ENCODE data around the gene LRRC59. TPM values are rescaled to one million over a fixed set of nuclear protein-coding genes. Genes with fewer than 3 reads are reported as not detected.

Gene LRRC59
- total RNA-seq, 2 donors from 2014 or later = 55.6 to 96.4 TPM

DNA sequence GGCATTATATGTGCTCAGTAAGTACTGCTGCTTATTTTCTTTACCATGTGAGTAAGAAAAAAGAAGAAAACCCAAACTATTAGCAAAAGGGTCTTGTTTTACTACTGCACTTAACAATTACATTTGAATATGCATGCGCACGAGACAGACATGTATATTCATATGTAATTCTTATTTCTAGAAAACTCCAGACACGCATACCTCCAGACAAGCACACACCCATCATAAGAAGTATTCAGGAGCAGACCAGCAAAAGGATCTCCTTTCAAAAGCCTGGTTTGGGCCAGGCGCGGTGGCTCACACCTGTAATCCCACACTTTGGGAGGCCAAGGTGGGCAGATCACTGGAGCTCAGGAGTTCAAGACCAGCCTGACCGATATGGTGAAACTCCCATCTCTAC, 7.8 kb downstream of the LRRC59 start:
- Histone ChIP-seq H3K36me3 (peaks cover 84% of the 10 kb centered on the region), H3K27ac (no peak overlapping the region), H3K4me1 (ENCODE audit: control insufficient read depth in 1 of 2, low read depth in 2 of 2) (peaks cover 0 to 3% of the 10 kb centered on the region in 2 donors), H3K4me3 (no peak overlapping the region), H3K27me3 (replicated peaks; ENCODE audit: insufficient read depth) (no peaks in the 10 kb centered on the region), H3K9me3 (no peaks in the 10 kb centered on the region)
- DNase-seq (ENCODE audit: low spot score) (no peak), ATAC-seq (ENCODE audit: insufficient number of reproducible peaks, low FRiP score, low read depth) (no peak)
- TF ChIP-seq, protein P1, sequence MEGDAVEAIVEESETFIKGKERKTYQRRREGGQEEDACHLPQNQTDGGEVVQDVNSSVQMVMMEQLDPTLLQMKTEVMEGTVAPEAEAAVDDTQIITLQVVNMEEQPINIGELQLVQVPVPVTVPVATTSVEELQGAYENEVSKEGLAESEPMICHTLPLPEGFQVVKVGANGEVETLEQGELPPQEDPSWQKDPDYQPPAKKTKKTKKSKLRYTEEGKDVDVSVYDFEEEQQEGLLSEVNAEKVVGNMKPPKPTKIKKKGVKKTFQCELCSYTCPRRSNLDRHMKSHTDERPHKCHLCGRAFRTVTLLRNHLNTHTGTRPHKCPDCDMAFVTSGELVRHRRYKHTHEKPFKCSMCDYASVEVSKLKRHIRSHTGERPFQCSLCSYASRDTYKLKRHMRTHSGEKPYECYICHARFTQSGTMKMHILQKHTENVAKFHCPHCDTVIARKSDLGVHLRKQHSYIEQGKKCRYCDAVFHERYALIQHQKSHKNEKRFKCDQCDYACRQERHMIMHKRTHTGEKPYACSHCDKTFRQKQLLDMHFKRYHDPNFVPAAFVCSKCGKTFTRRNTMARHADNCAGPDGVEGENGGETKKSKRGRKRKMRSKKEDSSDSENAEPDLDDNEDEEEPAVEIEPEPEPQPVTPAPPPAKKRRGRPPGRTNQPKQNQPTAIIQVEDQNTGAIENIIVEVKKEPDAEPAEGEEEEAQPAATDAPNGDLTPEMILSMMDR (IDR thresholded peaks at IDR 0.05) = no peak

DNA sequence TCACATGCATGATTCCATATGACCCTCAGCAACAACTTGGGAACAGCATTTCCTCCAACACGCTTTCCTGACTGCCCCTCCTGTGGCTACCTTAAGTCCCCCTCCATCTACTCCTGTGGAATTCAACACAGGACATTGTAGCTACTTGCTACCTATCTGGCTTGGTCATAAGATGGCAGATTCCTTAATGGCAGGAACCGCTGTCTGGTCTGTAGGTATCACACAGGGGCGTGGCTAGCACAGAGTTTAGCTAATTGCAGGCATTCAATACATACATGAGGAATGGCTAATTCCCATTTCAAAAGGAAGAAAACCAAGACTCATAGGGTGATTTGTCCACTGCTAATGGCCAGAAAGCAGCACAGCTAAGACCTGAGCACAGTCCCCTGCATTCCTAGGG, 8.6 kb downstream of the LRRC59 start:
- ATAC-seq (ENCODE audit: insufficient number of reproducible peaks, low FRiP score, low read depth) (no peak), DNase-seq (ENCODE audit: low spot score) (no peak)
- Histone ChIP-seq H3K27ac (no peak overlapping the region), H3K27me3 (replicated peaks; ENCODE audit: insufficient read depth) (no peaks in the 10 kb centered on the region), H3K4me3 (no peak overlapping the region), H3K36me3 (peaks cover 84% of the 10 kb centered on the region), H3K4me1 (ENCODE audit: control insufficient read depth in 1 of 2, low read depth in 2 of 2) (no peaks in the 10 kb centered on the region), H3K9me3 (no peaks in the 10 kb centered on the region)
- TF ChIP-seq, protein P1 (IDR thresholded peaks at IDR 0.05) = no peak

DNA sequence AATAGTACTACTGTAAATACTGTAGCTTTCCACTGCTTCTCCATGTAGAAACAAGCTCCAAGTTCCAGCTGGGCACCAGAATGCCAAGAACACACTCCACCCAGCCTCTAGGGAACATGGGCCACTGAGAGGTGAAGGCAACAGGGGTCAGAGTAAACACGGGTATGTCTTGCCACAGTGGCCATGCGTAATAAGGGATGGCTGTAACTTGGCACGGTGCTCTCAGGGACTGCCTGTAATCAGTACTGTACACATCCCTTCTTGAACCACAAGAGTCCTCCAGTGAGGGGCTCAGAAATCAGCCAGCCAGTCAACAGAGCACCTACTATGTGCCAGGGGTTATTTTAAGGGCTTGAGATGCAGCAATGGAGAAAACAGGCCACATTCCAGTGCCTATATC, 10.8 kb downstream of the LRRC59 start:
- ATAC-seq (ENCODE audit: insufficient number of reproducible peaks, low FRiP score, low read depth) (no peak), DNase-seq (ENCODE audit: low spot score) (no peak)
- Histone ChIP-seq H3K36me3 (peaks cover 73% of the 10 kb centered on the region), H3K27me3 (replicated peaks; ENCODE audit: insufficient read depth) (no peaks in the 10 kb centered on the region), H3K4me1 (ENCODE audit: control insufficient read depth in 1 of 2, low read depth in 2 of 2) (no peaks in the 10 kb centered on the region), H3K9me3 (no peaks in the 10 kb centered on the region), H3K4me3 (no peak overlapping the region), H3K27ac (no peak overlapping the region)
- TF ChIP-seq, protein P1 (IDR thresholded peaks at IDR 0.05) = no peak

DNA sequence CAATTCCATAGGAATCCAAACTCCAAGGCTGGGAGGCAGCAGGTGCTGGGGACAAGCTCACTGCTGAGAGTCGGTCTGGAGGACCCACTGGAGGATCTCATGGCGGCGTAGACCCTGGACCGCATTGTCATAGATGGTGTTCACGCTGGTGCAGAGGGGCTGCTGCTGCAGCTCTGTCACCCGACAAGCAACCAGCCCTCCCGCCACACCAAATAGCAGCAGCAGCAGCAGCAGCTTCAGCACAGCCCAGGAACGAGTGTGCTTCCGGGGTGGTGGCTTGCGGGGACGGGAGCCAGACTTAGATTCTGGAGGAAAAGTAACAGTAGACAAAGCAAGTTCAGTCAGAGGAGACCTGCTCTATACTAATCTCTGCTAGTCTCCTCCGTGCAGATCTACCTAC, 14.4 kb downstream of the LRRC59 start:
- Histone ChIP-seq H3K4me3 (no peak overlapping the region), H3K9me3 (no peaks in the 10 kb centered on the region), H3K36me3 (peaks cover 55% of the 10 kb centered on the region), H3K27ac (no peak overlapping the region), H3K27me3 (replicated peaks; ENCODE audit: insufficient read depth) (no peaks in the 10 kb centered on the region), H3K4me1 (ENCODE audit: control insufficient read depth in 1 of 2, low read depth in 2 of 2) (no peaks in the 10 kb centered on the region)
- no peak for DNase-seq (ENCODE audit: low spot score)
- ATAC-seq (ENCODE audit: insufficient number of reproducible peaks, low FRiP score, low read depth) = no peak
- TF ChIP-seq, protein P1 (IDR thresholded peaks at IDR 0.05) = no peak

DNA sequence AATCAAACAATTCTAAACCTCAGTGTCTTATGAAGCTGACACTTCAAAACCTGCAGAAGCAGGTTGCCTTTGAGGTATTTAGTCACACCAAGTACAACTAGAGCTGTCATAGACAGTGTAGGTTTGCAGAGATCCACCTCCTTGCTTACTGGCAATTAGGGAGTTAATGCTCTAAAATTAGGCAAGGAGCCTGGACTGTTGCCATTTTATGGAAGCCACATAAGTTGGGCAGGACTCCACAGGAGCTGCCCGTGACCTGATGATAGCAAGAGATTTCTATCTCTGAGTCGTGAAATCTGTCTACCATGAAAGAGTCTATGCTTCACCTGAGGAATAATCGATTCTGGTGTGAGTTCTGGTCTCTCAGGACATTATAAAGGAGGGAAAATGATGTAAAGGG, 15.4 kb downstream of the LRRC59 start:
- Histone ChIP-seq H3K27me3 (replicated peaks; ENCODE audit: insufficient read depth) (no peaks in the 10 kb centered on the region), H3K36me3 (peaks cover 46% of the 10 kb centered on the region), H3K27ac (no peak overlapping the region), H3K9me3 (no peaks in the 10 kb centered on the region), H3K4me3 (no peak overlapping the region), H3K4me1 (ENCODE audit: control insufficient read depth in 1 of 2, low read depth in 2 of 2) (no peaks in the 10 kb centered on the region)
- TF ChIP-seq, protein P1 (IDR thresholded peaks at IDR 0.05) = no peak
- no peak for DNase-seq (ENCODE audit: low spot score)
- no peak for ATAC-seq (ENCODE audit: insufficient number of reproducible peaks, low FRiP score, low read depth)

Data from thoracic aorta (tissue), 2 donors.